Heart right ventricle (tissue), 16 donors: ENCODE measurements around the gene FBP1. TPM values are rescaled to one million over a fixed set of nuclear protein-coding genes. Genes with fewer than 3 reads are reported as not detected.

Source experiments
- ATAC-seq, 8 donors: fragments of 200-7000 bp; cut with Tn5 transposase; one replicate each; pipeline ENCODE4 v1.9.1; 2020; ENCODE audit warnings: mild to moderate bottlenecking in 8 of 8, moderate library complexity in 8 of 8, moderate number of reproducible peaks in 1 of 8
- DNase-seq, 2 donors: peaks; one replicate each; pipeline ENCODE4 v3.0.0-alpha.2; 2020
- H3K27ac ChIP-seq, 10 donors: fragments of 200-600 bp; sonication (generic) in 2 of 10; one replicate each; pipeline versions ENCODE4 v1.5.0 to v1.8.0; 2020 to 2022; ENCODE audit warnings: mild to moderate bottlenecking in 3 of 10
- H3K27me3 ChIP-seq, 7 donors: fragments of 200-600 bp; one replicate each; pipeline ENCODE4 v1.8.0; 2021 to 2022; ENCODE audit warnings: mild to moderate bottlenecking in 2 of 7
- H3K36me3 ChIP-seq, 9 donors: fragments of 200-600 bp; sonication (generic) in 1 of 9; one replicate each; pipeline versions ENCODE4 v1.5.0 to v1.8.0; 2020 to 2022; ENCODE audit warnings: mild to moderate bottlenecking in 2 of 9
- H3K4me1 ChIP-seq, 9 donors: fragments of 200-600 bp; sonication (generic) in 1 of 9; one replicate each; pipeline versions ENCODE4 v1.5.0 to v1.8.0; 2020 to 2022; ENCODE audit warnings: mild to moderate bottlenecking in 4 of 9
- H3K4me3 ChIP-seq, 10 donors: fragments of 200-600 bp; sonication (generic) in 2 of 10; one replicate each; pipeline versions ENCODE4 v1.5.0 to v1.8.0; 2020 to 2022; ENCODE audit warnings: mild to moderate bottlenecking in 7 of 10, moderate library complexity in 2 of 10
- H3K9me3 ChIP-seq, 11 donors: fragments of 200-600 bp in 10 of 11; sonication (generic) in 2 of 11; one replicate each; pipeline versions ENCODE4 v1.5.0 to v1.8.0; 2013 to 2022; ENCODE audit warnings: mild to moderate bottlenecking in 2 of 11, control low read depth in 1 of 11, moderate library complexity in 1 of 11
- WGBS, 2 donors: extraction: QIAGEN DNeasy Blood & Tissue Kit; methylation state at CpG; one replicate each; pipeline ENCODE4 v1.1.7; 2013; ENCODE audit warnings: inconsistent platforms in 1 of 2; 5-methylcytosine and 5-hydroxymethylcytosine counted together
- intact Hi-C, 10 donors: fragments of 100-400 bp; cut with DNase I; formaldehyde crosslinking; loops; one replicate each; pipeline versions ENCODE4 v1.11.1 to v1.14.2; 2022
- polyA plus RNA-seq, 2 donors: library from polyadenylated mRNA; stranded (reverse); fragments of 200-250 nt; gene quantifications; one replicate each; pipeline ENCODE4 v1.2.3, GENCODE V29; 2013
- total RNA-seq, 10 donors: library from RNA; stranded (reverse); fragmentation: NEBNext Ultra II Directional in 3 of 10; extraction: Animal tissue kit (Norgen Biotek cat#: 25700) in 3 of 10; gene quantifications; one replicate each; pipeline versions ENCODE4 v1.2.1 to v1.2.4, GENCODE V29; 2021 to 2023
- TF ChIP-seq, protein P1 (sequence below), 9 donors: fragments of 200-600 bp; sonication (generic) in 2 of 9; IDR thresholded peaks; one replicate each; pipeline versions ENCODE4 v1.5.0 to v1.8.0; 2021 to 2022; ENCODE audit warnings: antibody characterized with exemption in 9 of 9, mild to moderate bottlenecking in 5 of 9, moderate library complexity in 1 of 9
- donor health status: Arrhythmogenic right ventricular cardiomyopathy.
- donor health status: ischemic (EF 13 %, LVEDD 7.1; RV severe dilation, severe dysfunction).
- donor health status: healthy with polysubstance abuse.
- donor health status: DM: no; HTN: yes; CAD: no.
- donor health status: DM: no; HTN: no; CAD: no.
- donor health status: ischemic (EF 25% LVEDD 6.9; RV normal size, moderate dysfunction).
- donor health status: ischemic (EF 25% LVEDD 5.7; RV mildly dilated, moderate dysfunction).
- donor health status: healthy.
- donor health status: DM: yes; HTN: yes; CAD: no.
- donor health status: Ischemic cardiomyopathy.
- donor health status: ischemic (EF 35%, LVEDD 5.7; RV mildly dilated, moderate dysfunction).
- donor health status: nonischemic (EF 11% LVEDD 7.7; RV severe dilation, severe dysfunction).
- donor health status: DM: yes; HTN: yes; CAD: no.
- donor health status: PGD.
- donor health status: ischemic (EF 29% LVEDD 5.4; RV normal size, mild dysfunction).
- donor health status: nonischemic (EF 23%, LVEDD 6.1; RV moderate dilation, normal function).

FBP1 gene
- total and polyA plus RNA-seq, 12 donors: 0.16 to 9.7 (median 0.57) TPM

- Histone ChIP-seq H3K4me1 (peaks cover 0 to 9% (median 5%) of the 10 kb centered on the region in 9 donors), H3K4me3 (no peak overlapping the region), H3K27me3 (no peaks in the 10 kb centered on the region), H3K9me3 (no peaks in the 10 kb centered on the region), H3K27ac (peak overlapping the region in 4 of 10 donors; percentile 6 to 48 (median 30)), H3K36me3 (no peaks in the 10 kb centered on the region)
- TF ChIP-seq, protein P1, sequence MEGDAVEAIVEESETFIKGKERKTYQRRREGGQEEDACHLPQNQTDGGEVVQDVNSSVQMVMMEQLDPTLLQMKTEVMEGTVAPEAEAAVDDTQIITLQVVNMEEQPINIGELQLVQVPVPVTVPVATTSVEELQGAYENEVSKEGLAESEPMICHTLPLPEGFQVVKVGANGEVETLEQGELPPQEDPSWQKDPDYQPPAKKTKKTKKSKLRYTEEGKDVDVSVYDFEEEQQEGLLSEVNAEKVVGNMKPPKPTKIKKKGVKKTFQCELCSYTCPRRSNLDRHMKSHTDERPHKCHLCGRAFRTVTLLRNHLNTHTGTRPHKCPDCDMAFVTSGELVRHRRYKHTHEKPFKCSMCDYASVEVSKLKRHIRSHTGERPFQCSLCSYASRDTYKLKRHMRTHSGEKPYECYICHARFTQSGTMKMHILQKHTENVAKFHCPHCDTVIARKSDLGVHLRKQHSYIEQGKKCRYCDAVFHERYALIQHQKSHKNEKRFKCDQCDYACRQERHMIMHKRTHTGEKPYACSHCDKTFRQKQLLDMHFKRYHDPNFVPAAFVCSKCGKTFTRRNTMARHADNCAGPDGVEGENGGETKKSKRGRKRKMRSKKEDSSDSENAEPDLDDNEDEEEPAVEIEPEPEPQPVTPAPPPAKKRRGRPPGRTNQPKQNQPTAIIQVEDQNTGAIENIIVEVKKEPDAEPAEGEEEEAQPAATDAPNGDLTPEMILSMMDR (IDR thresholded peaks at IDR 0.05): peak; percentile 50 to 85 (median 78)
- WGBS, 2 donors: 9 to 22% methylated on average over 7 of the region's 7 CpGs
- DNase-seq (peak; percentile 68 to 81), ATAC-seq (peak; percentile 94 to 99 (median 96))
- intact Hi-C loops: loop anchor here (1.0 to 10.0 kb wide), 11 partner anchors 93 to 583 kb away; no protein-coding TSS in a partner anchor
Observed at GRCh38 chr9:94681508-94681907, 42.2 kb upstream of the FBP1 start.

- no peaks in the 10 kb centered on the region for H3K27me3 ChIP-seq
- H3K27ac ChIP-seq: no peak overlapping the region
- H3K4me3 ChIP-seq: no peak overlapping the region
- ATAC-seq (no peak), DNase-seq (no peak)
- H3K36me3 ChIP-seq: no peaks in the 10 kb centered on the region
- TF ChIP-seq, protein P1 (IDR thresholded peaks at IDR 0.05): no peak
- no peaks in the 10 kb centered on the region for H3K9me3 ChIP-seq
- WGBS, 2 donors: 86 to 87% methylated on average over 2 of the region's 2 CpGs
- intact Hi-C loops: loop anchor here (1.0 to 10.0 kb wide), 11 partner anchors 94 to 584 kb away; no protein-coding TSS in a partner anchor
- peaks cover 4 to 18% (median 7%) of the 10 kb centered on the region in 9 donors for H3K4me1 ChIP-seq
Observed at GRCh38 chr9:94680621-94681020, 41.3 kb upstream of the FBP1 start.

DNA sequence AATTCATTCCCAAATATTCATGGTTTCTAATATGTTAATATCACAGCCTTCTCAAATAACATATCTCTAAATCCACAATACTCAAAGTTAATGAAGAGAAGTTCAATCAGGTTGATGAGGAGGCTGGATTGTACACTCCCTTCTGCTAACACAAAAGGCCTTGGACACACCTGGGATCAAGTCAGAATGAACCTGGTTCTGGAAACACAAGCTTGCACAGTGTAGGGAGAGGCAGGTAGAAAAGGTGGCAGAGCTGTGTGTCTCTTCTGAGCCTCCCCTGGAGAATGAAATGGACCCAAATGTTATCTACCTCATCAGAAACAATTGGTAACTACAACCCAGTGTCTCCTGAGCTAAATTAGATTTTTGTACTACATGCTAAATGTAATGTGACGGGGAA is 40.7 kb upstream of the FBP1 start:
- TF ChIP-seq, protein P1 (IDR thresholded peaks at IDR 0.05): no peak
- WGBS, 2 donors: 90 to 91% methylated on average over 1 of the region's 1 CpG
- DNase-seq (no peak), ATAC-seq (no peak)
- Histone ChIP-seq H3K4me3 (no peak overlapping the region), H3K27me3 (no peaks in the 10 kb centered on the region), H3K4me1 (peaks cover 7 to 24% (median 13%) of the 10 kb centered on the region in 9 donors), H3K9me3 (no peaks in the 10 kb centered on the region), H3K27ac (no peak overlapping the region), H3K36me3 (no peaks in the 10 kb centered on the region)
- intact Hi-C loops: loop anchor here (2.0 to 10.0 kb wide), 9 partner anchors 95 to 585 kb away; no protein-coding TSS in a partner anchor

GRCh38 chr9:94679587-94679986 is 40.3 kb upstream of the FBP1 start:
- Histone ChIP-seq H3K4me1 (peaks cover 8 to 28% (median 14%) of the 10 kb centered on the region in 9 donors), H3K36me3 (no peaks in the 10 kb centered on the region), H3K9me3 (no peaks in the 10 kb centered on the region), H3K27ac (no peak overlapping the region), H3K27me3 (no peaks in the 10 kb centered on the region), H3K4me3 (no peak overlapping the region)
- intact Hi-C loops: loop anchor here in 1 of 10 donors (10.0 kb wide), 1 partner anchor 585 kb away; no protein-coding TSS in a partner anchor
- ATAC-seq (no peak), DNase-seq (no peak)
- WGBS, 2 donors: 93% methylated on average over 8 of the region's 8 CpGs
- TF ChIP-seq, protein P1 (IDR thresholded peaks at IDR 0.05): no peak
